Naive B cell (primary cell): ENCODE data around the gene ZIC2. TPM values are rescaled to one million over a fixed set of nuclear protein-coding genes. Genes with fewer than 3 reads are reported as not detected.
"Not testable (repeated sequence)": the region's sequence is repeated elsewhere in the genome, so short reads cannot be mapped to it uniquely, and the experiment has no call there.

Experiments used
- ATAC-seq, 2 donors: fragments of 150-1000 bp; cut with Tn5 transposase; 2 replicates each; pipeline ENCODE4 v1.10.0; 2021; ENCODE audit warnings: low read depth in 2 of 2, mild to moderate bottlenecking in 2 of 2, moderate library complexity in 2 of 2
- DNase-seq: peaks from one replicate; pipeline ENCODE4 v3.0.0; 2022
- H3K27ac Mint-ChIP-seq, 6 donors: one replicate each; pipeline ENCODE4 v1.8.0; 2020 to 2022; ENCODE audit warnings: mild to moderate bottlenecking in 6 of 6, mixed read lengths in 6 of 6, moderate library complexity in 5 of 6, inconsistent platforms in 2 of 6
- H3K27me3 Mint-ChIP-seq, 3 donors: one replicate each; pipeline ENCODE4 v1.8.0; 2021 to 2022; ENCODE audit warnings: mixed read lengths in 3 of 3, mild to moderate bottlenecking in 1 of 3
- H3K36me3 Mint-ChIP-seq, 2 donors: one replicate each; pipeline ENCODE4 v1.8.0; 2020 to 2022; ENCODE audit warnings: mixed read lengths in 2 of 2, inconsistent platforms in 1 of 2, mild to moderate bottlenecking in 1 of 2
- H3K4me1 Mint-ChIP-seq, 3 donors: one replicate each; pipeline ENCODE4 v1.8.0; 2020 to 2022; ENCODE audit warnings: mixed read lengths in 3 of 3, inconsistent platforms in 1 of 3, mild to moderate bottlenecking in 1 of 3, moderate library complexity in 1 of 3
- H3K4me3 Mint-ChIP-seq, 8 donors: one replicate each; pipeline ENCODE4 v1.8.0; 2020 to 2022; ENCODE audit warnings: mild to moderate bottlenecking in 8 of 8, mixed read lengths in 8 of 8, moderate library complexity in 8 of 8, inconsistent platforms in 2 of 8
- H3K9me3 Mint-ChIP-seq, 7 donors: one replicate each; pipeline ENCODE4 v1.8.0; 2020 to 2022; ENCODE audit warnings: mixed read lengths in 7 of 7, mild to moderate bottlenecking in 5 of 7, inconsistent platforms in 2 of 7, moderate library complexity in 1 of 7
- polyA plus RNA-seq, 6 donors: library from polyadenylated mRNA; unstranded; fragments of 300-500 nt; fragmentation: Illumina TruSeq; gene quantifications; one replicate each; pipeline ENCODE4 v1.2.3, GENCODE V29; 2021; ENCODE audit warnings: low read depth in 6 of 6

ZIC2 gene
- polyA plus RNA-seq, 6 donors from 2014 or later = not detected

DNA sequence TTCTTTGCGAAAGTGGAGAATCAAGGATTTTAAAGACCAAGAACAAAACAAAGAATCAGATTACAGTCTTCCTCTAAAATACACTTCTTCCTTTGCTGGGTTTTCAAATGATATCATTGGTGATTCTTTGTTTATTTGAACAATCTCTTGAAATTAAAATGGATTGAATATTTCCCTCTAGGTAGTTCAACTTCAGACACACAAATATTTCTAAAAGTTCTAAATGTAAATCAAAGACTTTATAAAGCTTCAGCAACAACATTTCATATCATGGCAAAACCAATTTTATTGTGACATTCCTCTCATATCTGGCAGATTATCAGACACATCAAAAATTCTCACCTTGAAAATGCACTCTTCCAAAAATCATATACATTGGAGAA is 13.0 kb downstream of the ZIC2 start:
- ATAC-seq (no peak), DNase-seq (no peak)
- Mint-ChIP-seq H3K9me3 (peaks cover 0 to 54% (median 35%) of the 10 kb centered on the region in 7 donors), H3K27ac (peak overlapping the region in 1 of 6 donors; percentile 18), H3K27me3 (peaks cover 86 to 93% (median 89%) of the 10 kb centered on the region in 3 donors), H3K4me3 (peak overlapping the region in 1 of 8 donors; percentile 30), H3K36me3 (peaks cover 0 to 10% of the 10 kb centered on the region in 2 donors), H3K4me1 (peaks cover 4 to 17% (median 10%) of the 10 kb centered on the region in 3 donors)

- DNase-seq = no peak
- H3K36me3 Mint-ChIP-seq = peaks cover 0 to 10% of the 10 kb centered on the region in 2 donors
- peaks cover 0 to 54% (median 31%) of the 10 kb centered on the region in 7 donors for H3K9me3 Mint-ChIP-seq
- peak overlapping the region in 2 of 6 donors; percentile 18 to 73 for H3K27ac Mint-ChIP-seq
- H3K4me3 Mint-ChIP-seq = peak overlapping the region in 1 of 8 donors; percentile 30
- no peak for ATAC-seq
- peaks cover 83 to 92% (median 89%) of the 10 kb centered on the region in 3 donors for H3K27me3 Mint-ChIP-seq
- H3K4me1 Mint-ChIP-seq = peaks cover 4 to 13% (median 10%) of the 10 kb centered on the region in 3 donors
Observed at GRCh38 chr13:99995104-99995588, 13.6 kb downstream of the ZIC2 start.

DNA sequence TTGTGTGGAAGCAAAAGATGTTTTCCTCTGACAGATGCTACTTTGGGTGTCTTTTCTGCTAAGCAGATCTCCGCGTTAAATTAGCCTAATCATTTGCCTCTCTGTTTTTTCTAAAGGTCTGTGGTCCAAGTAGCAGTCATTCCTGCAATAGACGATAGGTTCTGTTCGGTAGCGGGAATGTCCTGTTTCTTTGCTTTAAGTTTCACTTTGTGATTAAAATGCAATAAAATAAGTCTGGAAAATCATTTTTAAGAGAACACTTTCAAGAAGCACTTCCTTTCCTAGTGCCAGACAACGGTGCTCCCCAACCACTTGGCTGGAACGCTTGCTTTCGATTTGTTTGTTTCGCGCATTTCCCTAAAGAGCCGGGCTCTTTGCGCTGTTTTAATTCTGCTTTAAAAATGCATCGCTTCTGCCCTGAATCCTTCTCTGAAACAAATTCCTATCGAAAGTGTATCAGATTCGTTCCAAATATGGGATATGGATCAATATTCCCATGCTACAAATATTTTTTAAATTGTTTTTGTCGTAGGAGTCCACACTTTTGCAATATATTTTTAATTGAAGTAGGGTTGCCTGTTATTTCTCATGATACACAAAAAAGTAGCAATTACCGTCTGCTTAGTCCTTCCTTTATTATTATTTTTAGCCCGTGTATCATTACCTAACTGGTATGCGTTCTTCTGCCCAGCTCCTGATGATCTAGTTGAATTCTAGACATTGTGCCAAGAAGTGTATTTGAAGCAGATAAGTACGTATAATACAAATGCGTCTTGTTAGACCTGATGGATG is 14.2 kb downstream of the ZIC2 start:
- Mint-ChIP-seq H3K4me1 (peaks cover 4 to 10% (median 10%) of the 10 kb centered on the region in 3 donors), H3K4me3 (peak overlapping the region in 5 of 8 donors; percentile 21 to 47 (median 44)), H3K27ac (peak overlapping the region in 2 of 6 donors; percentile 26 to 89), H3K9me3 (peaks cover 0 to 54% (median 28%) of the 10 kb centered on the region in 7 donors), H3K36me3 (peaks cover 0 to 10% of the 10 kb centered on the region in 2 donors), H3K27me3 (peaks cover 82 to 90% (median 89%) of the 10 kb centered on the region in 3 donors)
- ATAC-seq = no peak
- DNase-seq = no peak

DNA sequence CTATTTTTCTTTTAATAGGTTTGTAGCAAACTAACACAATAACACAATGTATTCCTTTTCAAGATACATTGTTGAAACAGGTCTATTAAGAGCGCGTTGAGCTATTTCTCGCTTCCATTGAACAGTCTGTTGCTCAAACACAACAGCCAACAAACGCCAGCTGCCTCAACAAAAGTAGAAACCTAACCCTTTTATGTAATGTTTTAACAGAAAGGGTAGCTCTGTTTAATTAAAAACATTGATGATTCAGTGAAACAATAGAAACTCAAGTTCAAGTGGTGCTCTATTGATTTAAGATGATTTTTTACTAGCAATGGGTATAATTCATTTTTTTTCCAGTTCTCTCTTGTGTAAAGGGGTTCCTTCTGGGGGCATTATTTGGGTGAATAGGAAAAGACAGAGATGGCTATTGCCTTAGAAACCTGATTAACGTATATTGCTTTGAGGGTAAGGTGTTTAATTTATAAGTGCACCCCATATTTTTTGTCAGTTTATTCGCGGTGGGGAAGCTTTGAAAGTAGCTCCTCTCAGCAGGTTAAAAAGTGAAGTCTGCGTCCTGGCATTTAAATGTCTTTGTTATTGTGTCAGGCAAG is 14.9 kb downstream of the ZIC2 start:
- H3K4me1 Mint-ChIP-seq = peaks cover 4 to 10% (median 9%) of the 10 kb centered on the region in 3 donors
- H3K4me3 Mint-ChIP-seq = peak overlapping the region in 4 of 8 donors; percentile 19 to 47 (median 22)
- peaks cover 0 to 10% of the 10 kb centered on the region in 2 donors for H3K36me3 Mint-ChIP-seq
- peaks cover 0 to 54% (median 26%) of the 10 kb centered on the region in 7 donors for H3K9me3 Mint-ChIP-seq
- no peak for ATAC-seq
- peak overlapping the region in 2 of 6 donors; percentile 18 to 89 for H3K27ac Mint-ChIP-seq
- DNase-seq = no peak
- H3K27me3 Mint-ChIP-seq = peaks cover 82 to 91% (median 83%) of the 10 kb centered on the region in 3 donors

- Mint-ChIP-seq H3K27me3 (peaks cover 78 to 79% (median 78%) of the 10 kb centered on the region in 3 donors), H3K4me1 (peaks cover 0 to 4% (median 4%) of the 10 kb centered on the region in 3 donors), H3K9me3 (peaks cover 0 to 45% (median 24%) of the 10 kb centered on the region in 7 donors), H3K36me3 (peaks cover 0 to 10% of the 10 kb centered on the region in 2 donors), H3K4me3 (peak overlapping the region in 1 of 8 donors; percentile 6), H3K27ac (no peak overlapping the region)
- DNase-seq = no peak
- no peak for ATAC-seq
Observed at GRCh38 chr13:99997702-99998214, 16.2 kb downstream of the ZIC2 start.

- peak overlapping the region in 1 of 8 donors; percentile 6 for H3K4me3 Mint-ChIP-seq
- peaks cover 78 to 79% (median 78%) of the 10 kb centered on the region in 3 donors for H3K27me3 Mint-ChIP-seq
- H3K4me1 Mint-ChIP-seq = peaks cover 0 to 4% (median under 1%) of the 10 kb centered on the region in 3 donors
- no peak overlapping the region for H3K27ac Mint-ChIP-seq
- H3K36me3 Mint-ChIP-seq = peaks cover 0 to 12% of the 10 kb centered on the region in 2 donors
- peaks cover 0 to 42% (median 21%) of the 10 kb centered on the region in 7 donors for H3K9me3 Mint-ChIP-seq
- no peak for DNase-seq
- no peak for ATAC-seq
Observed at GRCh38 chr13:99998261-99998660, 16.7 kb downstream of the ZIC2 start.

GRCh38 chr13:100014621-100015020 is 33.0 kb downstream of the ZIC2 start:
- H3K4me3 Mint-ChIP-seq = no peak overlapping the region
- ATAC-seq (no peak), DNase-seq (no peak)
- peaks cover 24 to 45% (median 35%) of the 10 kb centered on the region in 3 donors for H3K27me3 Mint-ChIP-seq
- peaks cover 0 to 8% of the 10 kb centered on the region in 2 donors for H3K36me3 Mint-ChIP-seq
- H3K27ac Mint-ChIP-seq = no peak overlapping the region
- peaks cover 0 to 18% (median 4%) of the 10 kb centered on the region in 7 donors for H3K9me3 Mint-ChIP-seq
- no peaks in the 10 kb centered on the region for H3K4me1 Mint-ChIP-seq

GRCh38 chr13:100019780-100020356 is 38.3 kb downstream of the ZIC2 start:
- ATAC-seq (no peak), DNase-seq (no peak)
- H3K27ac Mint-ChIP-seq = no peak overlapping the region
- H3K27me3 Mint-ChIP-seq = peaks cover 5 to 21% (median 14%) of the 10 kb centered on the region in 3 donors
- no peak overlapping the region for H3K4me3 Mint-ChIP-seq
- peaks cover 0 to 8% of the 10 kb centered on the region in 2 donors for H3K36me3 Mint-ChIP-seq
- no peaks in the 10 kb centered on the region for H3K4me1 Mint-ChIP-seq
- peaks cover 0 to 24% (median 7%) of the 10 kb centered on the region in 7 donors for H3K9me3 Mint-ChIP-seq

DNA sequence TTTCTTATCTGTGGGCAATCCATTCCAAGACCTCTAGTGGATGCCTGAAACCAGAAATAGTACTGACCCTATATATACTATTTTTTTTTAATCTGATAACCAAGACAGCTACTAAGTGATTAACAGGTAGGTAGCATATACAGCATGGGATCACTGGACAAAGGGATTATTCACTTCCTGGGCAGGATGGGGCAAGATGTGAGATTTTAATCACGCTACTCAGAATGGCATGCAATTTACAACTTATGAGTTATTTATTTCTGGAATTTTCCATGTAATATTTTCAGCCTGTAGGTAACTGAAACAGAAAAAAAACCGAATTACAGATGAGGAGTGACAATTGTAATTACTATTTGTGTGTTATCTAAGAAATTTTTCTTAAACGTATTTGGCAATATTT is 41.2 kb downstream of the ZIC2 start:
- no peaks in the 10 kb centered on the region for H3K4me1 Mint-ChIP-seq
- DNase-seq (no peak), ATAC-seq (no peak)
- peaks cover 0 to 24% (median 7%) of the 10 kb centered on the region in 7 donors for H3K9me3 Mint-ChIP-seq
- H3K27ac Mint-ChIP-seq = no peak overlapping the region
- peaks cover 0 to 8% of the 10 kb centered on the region in 2 donors for H3K36me3 Mint-ChIP-seq
- H3K4me3 Mint-ChIP-seq = no peak overlapping the region
- peaks cover 0 to 19% (median 7%) of the 10 kb centered on the region in 3 donors for H3K27me3 Mint-ChIP-seq

DNA sequence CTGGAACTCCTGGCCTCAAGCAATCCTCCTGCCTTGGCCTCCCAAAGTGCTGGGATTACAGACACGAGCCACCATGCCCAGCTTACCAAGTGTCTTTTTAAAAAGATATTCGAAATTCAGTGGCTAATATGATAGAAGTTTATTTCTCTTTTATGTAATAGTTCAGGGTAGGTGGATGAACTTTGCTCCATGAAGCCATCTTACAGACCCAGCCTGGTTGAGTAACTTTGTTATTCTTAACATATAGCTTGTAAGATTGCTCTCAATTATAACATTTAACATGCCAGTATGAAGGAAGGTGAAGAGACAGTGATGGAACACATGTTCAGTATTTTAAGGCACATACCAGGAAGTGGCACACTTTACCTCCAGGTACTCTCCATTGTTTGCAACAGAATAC is 42.4 kb downstream of the ZIC2 start:
- Mint-ChIP-seq H3K36me3 (peaks cover 0 to 5% of the 10 kb centered on the region in 2 donors), H3K9me3 (peaks cover 0 to 22% (median 7%) of the 10 kb centered on the region in 7 donors), H3K4me1 (no peaks in the 10 kb centered on the region), H3K27ac (no peak overlapping the region), H3K4me3 (no peak overlapping the region), H3K27me3 (peaks cover 0 to 15% (median 7%) of the 10 kb centered on the region in 3 donors)
- no peak for ATAC-seq
- DNase-seq = no peak

DNA sequence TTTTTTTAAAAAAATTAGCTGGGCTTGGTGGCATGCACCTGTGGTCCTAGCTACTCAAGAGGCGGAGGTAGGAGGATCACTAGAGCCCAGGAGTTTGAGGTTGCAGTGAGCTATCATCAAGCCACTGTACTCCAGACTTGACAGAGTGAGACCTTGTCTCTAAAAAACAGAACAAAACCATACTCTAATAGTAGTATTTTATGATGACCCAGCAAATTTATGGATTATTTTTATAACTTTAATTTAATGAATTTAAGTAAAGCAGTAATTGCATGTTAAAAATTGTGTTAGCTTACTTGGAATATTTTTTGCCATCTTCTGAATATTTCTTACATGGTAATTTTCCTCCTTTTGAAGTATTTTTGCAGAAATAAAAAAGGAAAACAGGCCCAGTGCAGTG is 48.3 kb downstream of the ZIC2 start:
- H3K4me1 Mint-ChIP-seq = no peaks in the 10 kb centered on the region
- ATAC-seq (no peak), DNase-seq (no peak)
- no peak overlapping the region for H3K4me3 Mint-ChIP-seq
- H3K27me3 Mint-ChIP-seq = peaks cover 6 to 25% (median 13%) of the 10 kb centered on the region in 3 donors
- H3K27ac Mint-ChIP-seq = no peak overlapping the region
- no peaks in the 10 kb centered on the region for H3K36me3 Mint-ChIP-seq
- H3K9me3 Mint-ChIP-seq = no peaks in the 10 kb centered on the region

- H3K4me1 Mint-ChIP-seq, H3K9me3 Mint-ChIP-seq, DNase-seq, H3K27ac Mint-ChIP-seq, H3K4me3 Mint-ChIP-seq, ATAC-seq, H3K36me3 Mint-ChIP-seq: not testable (repeated sequence)
- peaks cover 6 to 19% (median 11%) of the 10 kb centered on the region in 3 donors for H3K27me3 Mint-ChIP-seq
Observed at GRCh38 chr13:100032642-100033041, 51.1 kb downstream of the ZIC2 start.

DNA sequence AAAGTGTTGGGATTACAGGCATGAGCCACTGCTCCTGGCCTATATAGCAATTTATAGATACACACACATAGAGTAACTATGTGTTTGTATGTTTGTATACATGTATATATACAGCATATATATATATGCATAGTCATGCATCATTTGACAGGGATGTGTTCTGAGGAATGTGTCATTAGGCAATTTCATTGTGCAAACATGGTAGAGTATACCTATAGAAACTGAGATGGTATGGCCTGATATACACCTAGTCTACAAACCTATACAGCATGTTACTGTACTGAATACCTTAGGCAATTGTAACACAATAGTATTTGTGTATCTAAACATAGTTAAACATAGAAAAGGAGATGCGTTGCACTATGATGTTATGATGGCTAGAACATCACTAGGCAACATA is 54.4 kb downstream of the ZIC2 start:
- peaks cover 6 to 19% (median 17%) of the 10 kb centered on the region in 3 donors for H3K27me3 Mint-ChIP-seq
- no peaks in the 10 kb centered on the region for H3K9me3 Mint-ChIP-seq
- no peaks in the 10 kb centered on the region for H3K36me3 Mint-ChIP-seq
- no peak overlapping the region for H3K27ac Mint-ChIP-seq
- no peak overlapping the region for H3K4me3 Mint-ChIP-seq
- no peak for ATAC-seq
- H3K4me1 Mint-ChIP-seq = no peaks in the 10 kb centered on the region
- DNase-seq = no peak
